Measurements from ENCODE around the gene SUPT4H1. TPM values are rescaled to one million over a fixed set of nuclear protein-coding genes. Genes with fewer than 3 reads are reported as not detected.

SUPT4H1 gene
- total and polyA plus RNA-seq, 9 of the 15 experiments (the other 6 are each of a cell fraction or from before 2014, with no cell fraction given), result 62.1 to 320 (median 117) TPM

DNA sequence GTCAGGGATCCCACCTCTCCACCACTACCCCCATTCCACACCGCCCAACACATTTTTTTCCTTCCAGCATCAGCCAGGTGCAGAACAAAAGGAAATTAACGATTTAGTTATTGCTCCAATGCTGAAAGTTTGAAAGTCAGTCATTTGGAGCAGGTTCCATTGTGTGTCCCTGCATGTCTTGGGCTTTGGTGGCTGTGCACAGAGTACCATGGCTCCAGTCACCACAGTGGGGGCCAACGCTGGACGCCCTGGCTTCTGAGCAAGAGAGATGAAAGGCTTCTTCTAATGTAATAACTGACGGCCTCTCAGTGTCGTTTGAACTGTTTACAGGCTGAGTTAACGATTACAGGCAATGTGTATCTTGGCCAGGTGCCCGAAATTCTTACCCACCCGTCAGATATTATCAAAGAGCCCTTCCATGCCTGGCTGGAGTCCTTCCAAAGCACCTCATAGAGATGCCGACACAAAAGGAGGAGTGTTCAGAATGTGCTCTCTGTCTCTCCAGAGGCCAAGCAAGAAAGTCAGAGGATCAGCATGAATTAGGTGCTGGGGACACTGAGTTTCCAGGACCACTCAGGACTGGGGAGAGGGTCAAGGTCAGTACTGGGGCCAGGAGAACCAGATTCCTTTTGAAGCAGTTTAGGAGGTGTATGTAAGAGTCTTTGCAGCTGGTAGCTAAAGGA lies 39.4 kb upstream of the SUPT4H1 start (continued):
- TF ChIP-seq SMARCE1 (IDR thresholded peaks at IDR 0.05), result peak; percentile 84; the same call in 1 of the 2 replicates
- TF ChIP-seq, protein P1, sequence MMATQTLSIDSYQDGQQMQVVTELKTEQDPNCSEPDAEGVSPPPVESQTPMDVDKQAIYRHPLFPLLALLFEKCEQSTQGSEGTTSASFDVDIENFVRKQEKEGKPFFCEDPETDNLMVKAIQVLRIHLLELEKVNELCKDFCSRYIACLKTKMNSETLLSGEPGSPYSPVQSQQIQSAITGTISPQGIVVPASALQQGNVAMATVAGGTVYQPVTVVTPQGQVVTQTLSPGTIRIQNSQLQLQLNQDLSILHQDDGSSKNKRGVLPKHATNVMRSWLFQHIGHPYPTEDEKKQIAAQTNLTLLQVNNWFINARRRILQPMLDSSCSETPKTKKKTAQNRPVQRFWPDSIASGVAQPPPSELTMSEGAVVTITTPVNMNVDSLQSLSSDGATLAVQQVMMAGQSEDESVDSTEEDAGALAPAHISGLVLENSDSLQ (IDR thresholded peaks at IDR 0.05), result peak; percentile 81
- peak; percentile 3 for TF ChIP-seq BHLHE40 (IDR thresholded peaks at IDR 0.05; ENCODE audit: low read length)
- no peak for TF ChIP-seq NCOA2 (IDR thresholded peaks at IDR 0.05; ENCODE audit: partially characterized antibody in 2 of 2)
- TF ChIP-seq RBM22 (IDR thresholded peaks at IDR 0.05; ENCODE audit: low read depth, low read length, poor library complexity, severe bottlenecking), result no peak
- TF ChIP-seq CREM (IDR thresholded peaks at IDR 0.05; ENCODE audit: low read depth), result peak; percentile 51
- no peak for TF ChIP-seq TAF1 (IDR thresholded peaks at IDR 0.05; ENCODE audit: control insufficient read depth, extremely low read depth, insufficient read depth, low read length, severe bottlenecking)
- TF ChIP-seq RBFOX2 (IDR thresholded peaks at IDR 0.05; ENCODE audit: low read depth, low read length), result no peak

DNA sequence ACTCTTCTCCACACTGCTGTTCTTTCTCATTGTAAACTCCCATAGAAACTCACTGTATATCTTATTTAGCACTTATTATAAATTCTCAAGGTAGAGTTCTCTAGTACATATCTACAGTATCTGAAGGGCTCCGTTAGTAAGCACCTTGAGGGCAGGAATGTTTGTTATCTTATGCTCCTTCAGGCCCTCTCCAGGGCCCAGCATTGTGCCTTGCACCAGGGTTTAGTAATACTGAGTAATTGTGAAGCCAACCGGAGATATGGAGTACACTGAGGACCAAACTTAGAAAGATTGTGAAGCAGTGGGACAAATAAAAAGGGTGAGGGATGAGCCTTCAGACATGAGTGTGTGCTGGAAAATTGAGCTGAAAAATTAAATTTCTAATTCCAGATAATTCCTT lies 38.9 kb upstream of the SUPT4H1 start:
- in situ Hi-C loops (cut with MboI), result no loop called here
- ChIA-PET POLR2A (interaction anchor here (1.2 to 4.7 kb wide), 2 partner anchors 9 to 11 kb away, joined by 4 to 34 read pairs; no protein-coding TSS in a partner anchor), CTCF (ENCODE audit: low intra/inter-chr PET ratio) (no interaction called here)
- FAIRE-seq, result no peak
- Histone ChIP-seq H3K36me3 (ENCODE audit: control insufficient read depth, insufficient read depth, low read length) (no peaks in the 10 kb centered on the region), H3K79me2 (ENCODE audit: control insufficient read depth, insufficient read depth, low read length) (no peaks in the 10 kb centered on the region; the same call in 2 of the 3 replicates), H4K20me1 (replicated peaks; ENCODE audit: control insufficient read depth, insufficient read depth, low read length) (no peaks in the 10 kb centered on the region), H3K9me3 (replicated peaks; ENCODE audit: control insufficient read depth, insufficient read depth, low read depth, low read length) (no peaks in the 10 kb centered on the region; the same call in 1 of the 2 replicates), H3K27ac (ENCODE audit: extremely low read depth, low read depth, low read length) (peak overlapping the region; percentile 72; the same call in 2 of the 3 replicates), H3K9me1 (ENCODE audit: control insufficient read depth, insufficient read depth, low read length) (no peaks in the 10 kb centered on the region), H2AFZ (ENCODE audit: low read depth, low read length) (peak overlapping the region; percentile 79), H3K9ac (ENCODE audit: insufficient read depth in 1 of 2, low read depth in 2 of 2, low read length in 2 of 2) (peak overlapping the region in 1 of 2 experiments; percentile 11; a peak in 2 of 4 replicates), H3K4me1 (replicated peaks in 1 of 2; ENCODE audit: control insufficient read depth in 2 of 2, insufficient read depth in 2 of 2, low read length in 2 of 2) (peaks cover 23 to 55% of the 10 kb centered on the region in 2 experiments), H3K27me3 (ENCODE audit: control insufficient read depth in 2 of 2, insufficient read depth in 2 of 2, low read length in 2 of 2) (no peaks in the 10 kb centered on the region), H3K4me2 (ENCODE audit: insufficient read depth, low read length) (peak overlapping the region; percentile 73), H3K4me3 (no peak overlapping the region)
- no TSS peak for BruUV-seq (replicated peaks)
- 71% methylated on average over 2 of the region's 2 CpGs for WGBS (ENCODE audit: insufficient coverage, low coverage, missing lambda C conversion rate)
- DNase-seq (ENCODE audit: extremely low read depth in 1 of 4, low spot score in 3 of 4), result no peak
- intact Hi-C loops (cut with micrococcal nuclease), result no loop called here
- peak in 1 of 2 experiments; percentile 36; a peak in 1 of 4 replicates for TF ChIP-seq TRIM24 (IDR thresholded peaks at IDR 0.05)
- peak; percentile 64; the same call in 1 of the 2 replicates for TF ChIP-seq TRIM28 (IDR thresholded peaks at IDR 0.05)
- no peak for TF ChIP-seq POLR2B (IDR thresholded peaks at IDR 0.05; ENCODE audit: low read depth, partially characterized antibody)
- TF ChIP-seq PTBP1 (IDR thresholded peaks at IDR 0.05; ENCODE audit: low read depth, low read length), result no peak
- peak; percentile 50 for TF ChIP-seq ZNF316 (IDR thresholded peaks at IDR 0.05)
- TF ChIP-seq FOSL1 (tag; conservative IDR thresholded peaks at IDR 0.05), result 0 out of 2 replicates have a peak, but pooled peaks have one; percentile 6
- TF ChIP-seq CHD2 (IDR thresholded peaks at IDR 0.05; ENCODE audit: low read depth, low read length), result no peak
- ATAC-seq, result no peak
